Measurements from ENCODE around the gene ARMC8.

Gene ARMC8

DNA sequence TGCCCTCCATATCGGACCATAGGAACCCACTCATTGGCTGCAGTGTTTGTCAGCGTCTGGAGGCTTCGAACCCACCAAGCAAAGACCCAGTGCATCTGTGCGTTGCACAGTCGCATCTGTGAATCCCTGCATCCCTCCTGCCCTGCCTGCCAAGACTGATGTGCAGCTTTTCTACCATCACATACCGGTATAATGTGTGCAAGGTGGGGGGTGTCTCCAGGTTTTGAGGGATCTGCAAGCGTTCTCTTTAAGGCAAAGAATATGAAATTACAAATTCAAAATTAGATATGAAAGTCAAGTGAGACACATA is 142.8 kb downstream of the ARMC8 start:
- Mint-ChIP-seq H3K27ac (peak overlapping the region; percentile 80), H3K4me3 (peak overlapping the region; percentile 81), H3K4me1 (peaks cover 31% of the 10 kb centered on the region), H3K36me3 (no peaks in the 10 kb centered on the region), H3K9me3 (no peaks in the 10 kb centered on the region)
- no peak for ATAC-seq
- DNase-seq (ENCODE audit: low spot score in 2 of 2): no peak

DNA sequence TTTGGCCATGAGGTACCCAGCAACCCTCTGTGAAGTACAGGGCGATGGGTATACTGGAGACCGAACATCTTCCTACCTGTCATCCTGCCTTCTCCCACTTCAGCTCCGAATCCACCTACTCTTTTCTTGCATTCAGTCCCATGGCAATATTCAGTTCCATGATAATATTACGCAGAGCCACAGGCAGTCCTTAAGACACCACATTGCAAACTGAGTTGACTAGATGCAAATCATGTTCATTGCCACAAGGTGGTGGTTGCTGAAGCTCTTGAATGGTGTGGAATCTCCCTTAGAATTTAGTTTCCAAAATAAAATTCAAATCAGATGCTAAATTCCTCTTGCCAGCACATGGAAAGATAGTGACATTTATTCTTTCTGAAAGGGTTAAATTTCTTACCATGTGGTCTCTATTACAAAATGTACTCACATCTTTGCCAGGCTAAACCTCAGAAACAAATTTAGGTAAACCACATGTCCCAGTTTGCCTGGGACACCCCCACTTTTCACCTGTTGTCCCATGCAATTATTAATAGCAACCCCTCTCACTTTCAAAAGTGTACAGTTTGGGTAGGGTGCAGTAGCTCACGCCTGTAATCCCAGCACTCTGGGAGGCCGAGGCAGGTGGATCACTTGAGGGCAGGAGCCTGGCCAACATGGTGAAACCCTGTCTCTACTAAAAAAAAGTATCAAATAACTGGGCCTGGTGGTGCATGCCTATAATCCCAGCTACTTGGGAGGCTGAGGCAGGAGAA is 144.2 kb downstream of the ARMC8 start:
- Mint-ChIP-seq H3K27ac (no peak overlapping the region), H3K9me3 (no peaks in the 10 kb centered on the region), H3K4me3 (no peak overlapping the region), H3K4me1 (peaks cover 29% of the 10 kb centered on the region), H3K36me3 (no peaks in the 10 kb centered on the region)
- ATAC-seq (no peak), DNase-seq (ENCODE audit: low spot score in 2 of 2) (no peak)

DNA sequence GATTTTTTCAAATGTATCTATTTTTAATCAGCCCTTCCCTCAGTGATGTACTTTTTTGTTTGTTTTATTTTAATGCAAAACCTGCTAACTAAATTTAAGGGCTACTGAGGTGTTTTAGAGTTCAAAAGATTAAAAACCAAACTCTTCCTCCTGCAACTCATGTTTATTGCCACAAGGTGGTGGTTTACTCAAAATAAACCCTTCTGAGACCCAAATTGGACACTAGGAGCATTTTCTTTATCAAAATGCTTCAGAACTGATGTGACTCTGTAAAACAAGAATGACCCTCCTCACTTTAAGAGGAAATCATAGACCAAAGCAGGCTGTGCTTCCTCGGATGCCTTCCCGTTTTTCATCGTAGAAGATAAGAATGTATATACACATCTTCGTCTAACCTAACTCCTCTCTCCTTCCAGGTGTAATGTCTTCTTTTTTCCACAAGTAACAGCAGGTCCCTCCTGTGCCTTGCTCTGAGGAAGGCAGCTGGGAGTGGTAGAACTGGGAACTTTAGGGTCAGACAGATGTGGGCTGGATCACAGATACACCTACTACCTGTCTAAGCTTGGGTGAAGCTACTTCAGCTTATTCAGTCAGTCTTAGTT is 145.5 kb downstream of the ARMC8 start:
- Mint-ChIP-seq H3K36me3 (no peaks in the 10 kb centered on the region), H3K4me1 (peaks cover 27% of the 10 kb centered on the region), H3K9me3 (no peaks in the 10 kb centered on the region), H3K4me3 (no peak overlapping the region), H3K27ac (peak overlapping the region; percentile 8)
- DNase-seq (ENCODE audit: low spot score in 2 of 2) (no peak), ATAC-seq (no peak)

DNA sequence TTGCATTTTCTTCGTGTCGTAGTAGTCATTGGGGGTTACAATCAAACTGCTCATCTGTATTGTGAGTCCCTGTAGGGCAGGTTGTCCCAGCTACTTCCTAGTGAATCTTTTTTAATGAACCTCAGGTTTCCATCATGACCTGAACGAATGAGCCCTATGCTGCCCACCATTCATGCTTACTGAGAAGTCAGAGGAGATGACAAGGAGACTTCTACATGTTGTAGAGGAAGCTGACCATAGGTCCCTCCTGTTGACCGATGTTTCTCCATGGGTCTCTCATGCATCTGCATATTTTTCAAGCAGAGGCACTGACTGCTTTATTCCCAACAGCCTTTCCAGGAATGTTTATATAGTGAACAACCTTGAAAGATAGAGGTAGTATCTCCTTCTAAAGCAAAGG is 147.5 kb downstream of the ARMC8 start:
- H3K4me1 Mint-ChIP-seq: peaks cover 9% of the 10 kb centered on the region
- H3K36me3 Mint-ChIP-seq: no peaks in the 10 kb centered on the region
- no peak overlapping the region for H3K27ac Mint-ChIP-seq
- DNase-seq (ENCODE audit: low spot score in 2 of 2): no peak
- H3K4me3 Mint-ChIP-seq: no peak overlapping the region
- H3K9me3 Mint-ChIP-seq: no peaks in the 10 kb centered on the region
- no peak for ATAC-seq

DNA sequence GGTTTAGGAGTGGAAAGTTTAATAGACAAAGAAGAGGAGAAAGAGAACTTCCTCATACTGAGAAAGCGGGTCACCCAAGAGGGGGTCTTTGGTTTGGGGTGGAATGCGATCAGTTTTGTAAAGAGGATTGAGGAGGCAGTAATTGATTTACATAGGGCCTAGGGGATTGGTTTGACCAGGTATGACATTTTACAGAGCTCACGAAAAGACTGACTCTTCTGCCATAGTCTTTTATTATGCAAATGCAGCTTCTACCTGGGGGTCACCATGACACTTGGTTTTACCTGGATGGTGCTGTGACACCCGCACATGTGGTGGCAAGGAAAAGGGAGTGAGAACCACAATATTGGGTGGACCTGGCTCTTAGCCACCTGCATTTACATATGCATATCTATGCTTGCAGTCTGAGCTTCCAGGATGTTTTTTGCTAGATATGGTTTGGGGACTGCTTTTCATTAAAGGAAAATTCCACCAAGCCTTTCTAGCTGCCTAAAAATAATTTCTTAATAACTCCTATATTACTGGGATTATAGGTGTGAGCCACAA is 149.4 kb downstream of the ARMC8 start:
- DNase-seq (ENCODE audit: low spot score in 2 of 2) (no peak), ATAC-seq (no peak)
- H3K4me1 Mint-ChIP-seq: no peaks in the 10 kb centered on the region
- H3K36me3 Mint-ChIP-seq: no peaks in the 10 kb centered on the region
- H3K9me3 Mint-ChIP-seq: no peaks in the 10 kb centered on the region
- H3K27ac Mint-ChIP-seq: no peak overlapping the region
- no peak overlapping the region for H3K4me3 Mint-ChIP-seq

DNA sequence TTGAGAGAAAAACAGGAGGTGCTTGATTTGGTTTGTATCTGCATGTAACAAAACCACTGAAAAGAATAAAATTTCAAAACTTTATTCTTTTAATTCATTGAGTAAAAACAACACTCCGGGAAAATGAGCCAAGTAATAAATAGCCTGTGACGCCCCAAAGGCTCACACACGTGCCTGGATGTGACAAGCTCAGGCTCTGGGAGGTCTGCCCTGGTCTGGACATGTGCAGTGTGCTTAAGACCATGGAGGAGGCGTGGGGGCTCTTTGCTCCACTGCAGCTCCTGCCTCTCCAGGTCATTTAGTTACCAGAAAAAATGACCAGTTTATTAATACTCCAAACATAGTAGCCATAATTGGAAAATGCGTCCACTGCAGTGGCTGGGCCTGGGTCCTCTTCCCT is 151.1 kb downstream of the ARMC8 start:
- H3K4me1 Mint-ChIP-seq: no peaks in the 10 kb centered on the region
- no peak overlapping the region for H3K4me3 Mint-ChIP-seq
- DNase-seq (ENCODE audit: low spot score in 2 of 2) (no peak), ATAC-seq (no peak)
- no peaks in the 10 kb centered on the region for H3K36me3 Mint-ChIP-seq
- no peaks in the 10 kb centered on the region for H3K9me3 Mint-ChIP-seq
- H3K27ac Mint-ChIP-seq: no peak overlapping the region

DNA sequence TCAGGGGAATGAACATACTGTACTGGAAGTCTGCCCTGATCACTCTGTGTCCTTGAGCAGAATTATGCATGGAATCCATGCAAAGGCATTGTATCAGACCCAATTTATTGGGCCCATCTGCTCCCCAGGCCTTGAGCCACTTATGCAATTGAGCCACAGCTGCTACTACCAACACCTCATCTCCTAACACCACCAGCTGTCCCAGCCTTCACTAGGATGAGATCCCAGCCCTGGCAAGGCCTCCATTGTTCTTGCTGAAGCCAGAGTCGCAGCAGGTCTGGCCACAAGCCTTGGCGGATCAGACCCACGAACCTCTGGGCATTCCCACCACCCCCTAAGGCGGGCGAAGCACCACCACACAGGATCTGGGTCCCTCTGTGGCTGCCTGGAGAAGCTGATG is 151.7 kb downstream of the ARMC8 start:
- H3K36me3 Mint-ChIP-seq: no peaks in the 10 kb centered on the region
- no peak for ATAC-seq
- H3K4me3 Mint-ChIP-seq: no peak overlapping the region
- no peaks in the 10 kb centered on the region for H3K4me1 Mint-ChIP-seq
- H3K9me3 Mint-ChIP-seq: no peaks in the 10 kb centered on the region
- no peak overlapping the region for H3K27ac Mint-ChIP-seq
- no peak for DNase-seq (ENCODE audit: low spot score in 2 of 2)

DNA sequence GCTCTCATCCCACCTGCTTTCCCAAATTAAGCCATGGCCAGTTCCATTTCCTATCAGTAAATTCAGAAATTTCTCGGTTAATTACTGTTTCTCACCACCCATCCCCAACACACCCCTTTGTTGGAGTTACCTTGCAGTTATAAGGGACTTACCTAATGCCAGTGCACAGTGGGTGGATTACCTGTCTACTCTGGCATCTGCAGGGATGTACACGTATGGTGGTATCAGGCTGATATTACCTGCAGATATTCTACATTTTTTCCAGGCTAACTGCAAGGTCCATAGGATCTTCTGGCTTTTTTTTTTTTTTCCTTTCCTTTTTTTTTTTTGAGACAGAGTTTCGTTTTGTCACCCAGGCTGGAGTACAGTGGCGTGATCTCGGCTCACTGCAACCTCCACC is 153.4 kb downstream of the ARMC8 start:
- no peak for ATAC-seq
- Mint-ChIP-seq H3K27ac (no peak overlapping the region), H3K4me3 (no peak overlapping the region), H3K9me3 (no peaks in the 10 kb centered on the region), H3K36me3 (no peaks in the 10 kb centered on the region), H3K4me1 (no peaks in the 10 kb centered on the region)
- no peak for DNase-seq (ENCODE audit: low spot score in 2 of 2)

DNA sequence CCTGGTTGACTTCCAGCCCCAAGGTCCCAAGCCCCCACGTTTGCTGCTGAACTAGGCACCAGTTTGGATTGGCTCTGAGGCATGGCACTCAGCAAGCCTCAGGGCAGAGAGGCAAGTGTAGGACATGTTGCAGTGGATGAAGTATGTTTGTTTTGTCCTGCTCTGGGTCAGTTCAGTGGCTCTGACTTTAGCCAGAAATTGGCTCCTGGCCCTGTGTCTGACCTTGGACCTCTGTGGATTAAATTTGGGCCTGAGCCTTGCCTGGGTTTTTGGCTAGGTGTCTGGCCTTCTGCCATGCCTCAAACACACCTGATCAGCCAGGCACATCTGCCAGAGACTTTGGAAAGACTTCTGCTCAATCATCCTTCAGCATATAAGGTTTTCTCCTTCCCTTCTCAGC is 157.7 kb downstream of the ARMC8 start:
- peaks cover 2% of the 10 kb centered on the region for H3K9me3 Mint-ChIP-seq
- H3K27ac Mint-ChIP-seq: no peak overlapping the region
- H3K4me3 Mint-ChIP-seq: no peak overlapping the region
- H3K4me1 Mint-ChIP-seq: peaks cover 13% of the 10 kb centered on the region
- DNase-seq (ENCODE audit: low spot score in 2 of 2) (no peak), ATAC-seq (no peak)
- H3K36me3 Mint-ChIP-seq: no peaks in the 10 kb centered on the region
